Central memory CD4-positive, alpha-beta T cell (primary cell): ENCODE measurements around the gene ARHGEF2.
"Not testable (repeated sequence)": the region's sequence is repeated elsewhere in the genome, so short reads cannot be mapped to it uniquely, and the experiment has no call there.

Experiments
- DNase-seq: peaks from one replicate; pipeline ENCODE4 v3.0.0; 2022

Gene ARHGEF2

DNA sequence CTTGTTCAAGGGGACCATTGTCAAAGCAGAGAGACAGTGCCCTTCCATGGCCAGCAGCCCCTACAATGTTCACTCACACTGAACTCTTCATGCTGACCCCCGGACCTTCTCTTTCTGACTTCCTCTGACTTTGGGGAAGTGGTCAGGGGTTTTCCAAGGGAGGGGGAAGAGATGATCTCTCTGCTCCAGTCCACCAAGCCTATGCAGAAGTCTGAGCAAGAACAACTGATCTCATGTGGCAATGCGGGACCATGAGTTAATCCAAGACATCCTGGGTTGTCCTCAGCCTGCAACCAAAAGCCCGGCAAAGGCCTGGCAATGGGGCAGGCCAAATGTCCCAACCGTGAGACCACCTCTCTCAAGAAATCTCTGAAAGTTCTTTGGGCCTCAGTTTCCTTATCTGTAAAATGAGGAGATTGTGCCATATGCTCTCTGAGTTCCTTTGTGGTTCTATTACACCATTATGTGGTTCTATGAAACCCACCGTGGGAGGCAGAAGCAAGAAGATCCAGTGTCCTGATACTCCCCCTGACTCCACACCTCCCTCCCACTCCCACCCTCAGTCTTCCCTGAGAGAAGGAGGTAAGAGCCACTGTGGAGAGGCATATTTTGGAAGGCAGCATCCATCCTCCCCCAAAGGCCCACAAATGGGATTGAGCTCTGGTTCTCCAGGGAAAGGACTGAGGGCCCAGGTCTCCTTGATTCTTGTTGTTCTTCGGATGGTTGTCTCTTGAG is 11.8 kb upstream of the ARHGEF2 start:
- DNase-seq, result no peak

DNA sequence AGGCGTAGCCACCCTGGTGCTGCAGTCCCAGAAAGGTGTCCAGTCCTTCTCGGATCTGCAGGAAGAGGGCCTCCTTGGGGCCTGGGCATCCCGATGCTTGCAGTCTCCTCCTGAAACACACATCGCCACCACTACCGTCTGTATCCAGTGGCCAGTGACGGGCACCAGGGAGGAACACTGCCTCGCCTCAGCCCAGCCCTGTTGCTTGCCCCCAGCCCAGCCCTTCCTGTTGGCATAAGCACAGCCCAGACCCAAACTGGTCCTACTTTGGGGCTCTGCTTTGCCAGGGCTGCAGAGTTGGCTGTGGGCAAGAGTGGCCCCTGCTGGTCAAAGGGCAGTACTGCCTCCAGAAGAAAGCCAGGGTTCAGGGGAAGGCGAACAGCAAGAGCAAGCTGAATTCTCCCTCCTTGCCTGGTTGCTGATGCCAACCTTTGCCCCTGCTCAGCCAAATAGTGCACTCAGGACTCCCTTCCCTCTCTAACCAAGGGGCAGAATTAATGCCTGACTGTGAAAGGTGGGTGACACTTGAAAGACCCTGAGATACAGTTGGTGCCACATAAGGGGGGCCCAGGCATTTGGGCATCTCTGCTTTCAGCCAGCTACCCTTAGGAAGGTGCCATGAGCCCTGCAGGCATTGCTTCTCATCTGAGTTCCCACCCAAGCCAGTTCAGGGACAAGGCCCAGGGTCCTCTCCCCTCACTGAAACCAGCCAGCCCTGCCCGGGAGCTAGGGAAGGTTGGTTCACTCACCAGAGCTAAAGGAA is 11.1 kb upstream of the ARHGEF2 start:
- DNase-seq, result peak; percentile 75

DNA sequence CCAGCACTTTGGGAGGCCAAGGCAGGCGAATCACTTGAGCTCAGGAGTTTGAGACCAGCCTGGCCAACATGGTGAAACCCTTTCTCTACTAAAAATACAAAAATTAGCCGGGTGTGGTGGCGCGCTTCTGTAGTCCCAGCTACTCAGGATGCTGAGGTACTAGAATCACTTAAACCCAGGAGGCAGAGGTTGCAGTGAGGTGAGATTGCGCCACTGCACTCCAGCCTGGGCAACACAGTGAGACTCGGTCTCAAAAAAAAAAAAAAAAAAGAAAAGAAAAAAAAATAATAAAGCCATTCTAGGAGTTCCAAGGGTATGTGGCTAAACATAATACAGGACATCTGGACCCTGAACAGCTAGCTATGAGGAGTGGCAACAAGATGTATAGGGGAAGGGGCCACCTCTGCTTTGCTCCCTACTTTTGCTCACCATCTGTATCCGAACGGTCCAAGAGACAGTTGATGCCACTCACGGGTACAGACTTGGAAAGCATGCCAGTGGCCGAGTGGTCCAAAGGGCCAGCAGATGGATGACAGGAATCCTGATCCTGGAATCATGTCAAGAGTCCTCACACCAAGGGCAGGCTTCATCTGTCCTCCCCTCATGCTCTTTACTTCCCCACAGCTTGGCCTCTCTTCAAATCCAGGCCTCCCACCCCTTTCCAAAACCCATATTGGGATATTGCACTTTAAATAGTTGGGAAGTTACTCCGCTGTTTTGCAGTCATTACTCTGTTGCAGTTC is 6.7 kb upstream of the ARHGEF2 start:
- not testable (repeated sequence) for DNase-seq

DNA sequence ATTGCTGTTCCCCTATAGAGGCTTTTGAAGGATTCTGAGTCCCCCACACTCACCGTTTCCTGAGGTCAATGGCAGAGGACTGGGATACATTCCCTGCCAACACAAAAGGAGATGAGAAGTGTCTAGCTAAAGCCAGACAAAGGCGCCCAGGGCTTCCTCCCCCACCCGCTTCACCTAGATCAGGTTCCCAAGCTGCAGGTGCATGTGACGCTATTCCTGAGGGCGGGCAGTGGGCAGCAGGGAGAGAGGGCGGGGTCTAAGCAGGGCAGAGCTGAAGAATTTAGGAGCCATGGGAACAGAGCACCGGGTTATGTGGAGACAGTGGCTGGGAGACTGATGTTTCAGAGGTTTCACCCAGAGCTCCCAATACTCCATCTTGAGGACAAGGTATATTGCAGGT is 6.0 kb upstream of the ARHGEF2 start:
- DNase-seq, result no peak

GRCh38 chr1:155983191-155984024 is 5.1 kb upstream of the ARHGEF2 start:
- DNase-seq, result no peak

DNA sequence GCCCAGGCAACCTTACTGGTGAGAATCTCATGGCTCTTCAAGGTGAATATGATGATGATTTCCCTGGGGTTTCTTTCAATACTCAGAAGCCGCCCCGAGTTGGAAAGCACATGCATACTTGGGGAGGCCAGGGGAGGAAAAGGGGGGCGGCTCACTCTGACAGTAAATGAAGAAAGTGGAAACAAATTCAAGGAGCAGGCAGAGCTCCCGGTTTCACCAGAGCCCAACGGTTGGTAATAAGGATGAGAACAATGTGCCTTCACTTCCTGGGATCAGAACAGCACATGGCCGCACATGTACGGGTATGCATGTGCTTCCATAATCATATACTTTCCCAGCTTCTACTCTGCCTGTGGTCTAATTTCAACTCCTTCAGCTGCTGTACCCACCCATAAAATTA is 3.8 kb upstream of the ARHGEF2 start:
- DNase-seq, result no peak

DNA sequence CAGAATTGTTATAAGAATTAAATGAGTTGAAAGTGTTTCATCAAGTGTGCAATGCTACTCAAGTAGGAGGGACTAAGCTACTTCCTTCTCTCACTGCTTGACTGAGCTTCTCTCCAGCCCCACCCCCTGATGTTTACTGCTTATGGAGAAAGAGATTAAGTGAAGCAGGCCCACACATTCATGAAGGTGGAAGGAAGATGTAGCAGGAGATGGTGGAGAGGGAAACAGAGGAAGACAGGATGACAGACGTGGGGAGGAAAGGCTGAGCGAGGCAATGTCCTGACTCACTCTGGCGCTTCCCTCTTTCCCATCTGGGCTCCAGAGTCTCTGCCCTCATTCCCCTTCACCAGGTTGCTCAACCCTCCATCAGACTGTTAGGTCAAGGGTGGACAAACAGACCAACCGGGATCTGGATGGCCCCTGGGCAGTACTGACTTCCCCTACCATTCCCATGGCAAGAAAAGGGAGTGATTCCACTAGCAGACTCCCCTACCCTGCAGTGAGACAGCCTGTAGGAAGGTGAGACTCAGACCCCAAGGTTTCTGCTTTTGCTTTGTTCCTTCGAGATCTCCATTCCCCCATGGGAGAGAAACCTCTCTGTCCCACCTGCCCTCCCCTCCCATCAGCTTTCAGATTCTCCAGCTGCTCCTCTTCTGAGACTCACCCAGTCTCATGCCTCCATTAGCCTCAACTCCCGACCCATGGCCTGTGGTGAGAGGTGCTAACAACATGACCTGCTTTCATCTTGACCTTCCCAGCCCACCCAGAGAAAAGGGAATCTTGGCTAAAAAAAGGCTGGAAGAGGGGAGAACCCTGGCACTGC is 3.1 kb upstream of the ARHGEF2 start:
- peak; percentile 41 for DNase-seq

DNA sequence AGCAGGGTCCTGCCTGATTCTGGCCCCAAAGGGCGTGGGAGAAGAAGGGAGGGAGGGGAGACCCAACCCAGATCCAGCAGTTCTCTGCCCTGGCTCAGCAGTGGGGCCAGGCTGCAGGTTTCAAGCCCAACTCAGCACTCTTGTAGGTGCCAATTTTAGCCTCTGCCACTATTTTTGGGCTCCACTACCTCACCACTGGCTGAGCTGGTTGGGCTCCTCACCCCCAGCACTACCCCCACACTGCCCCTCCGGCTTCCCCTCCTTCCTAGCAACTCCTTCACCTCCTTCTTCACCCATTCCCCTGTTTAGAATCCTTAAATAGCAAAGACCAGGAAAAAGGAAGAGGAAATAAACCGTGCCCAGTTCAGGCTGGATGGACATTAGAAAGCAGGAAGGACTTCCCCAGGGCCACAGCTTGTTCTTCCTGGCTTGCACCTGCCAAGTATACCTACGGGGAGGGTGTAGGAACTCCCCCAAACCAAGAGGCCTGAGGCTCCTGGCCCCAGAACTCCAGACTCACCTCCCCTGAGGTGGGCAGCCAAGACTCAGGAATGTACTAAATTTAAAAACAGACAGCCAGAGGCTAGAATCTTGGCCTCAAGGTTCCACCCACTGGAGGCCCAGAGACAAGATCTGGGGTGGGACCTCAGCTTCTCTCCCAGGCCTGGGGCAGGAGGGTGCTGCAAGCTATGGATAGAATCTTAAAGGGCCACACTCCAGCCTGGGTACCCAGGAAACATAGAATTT is 1.4 kb upstream of the ARHGEF2 start:
- DNase-seq, result no peak

DNA sequence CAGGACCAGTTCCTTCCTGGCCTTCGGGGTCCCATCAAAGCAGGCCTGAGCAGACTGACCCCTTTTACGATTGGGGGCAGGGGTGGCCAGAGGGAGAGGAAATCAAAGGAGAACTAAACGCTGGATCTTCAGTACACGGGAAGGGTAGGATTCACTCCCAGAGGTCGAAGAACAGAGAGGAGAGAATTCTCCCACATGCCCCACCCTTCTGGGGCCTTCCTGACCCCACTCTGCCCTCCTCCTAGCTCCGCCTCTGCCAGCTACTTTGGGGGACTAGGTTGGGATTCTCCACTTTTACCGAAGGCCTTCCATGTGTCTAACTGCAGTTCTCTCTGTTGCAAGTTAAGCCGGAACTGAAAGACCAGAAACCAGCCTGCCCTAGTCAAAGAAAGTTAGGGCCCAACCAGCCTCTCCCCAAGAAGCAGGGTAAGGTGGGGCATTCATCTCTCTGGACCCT is 654 bp upstream of the ARHGEF2 start:
- DNase-seq, result peak; percentile 10

DNA sequence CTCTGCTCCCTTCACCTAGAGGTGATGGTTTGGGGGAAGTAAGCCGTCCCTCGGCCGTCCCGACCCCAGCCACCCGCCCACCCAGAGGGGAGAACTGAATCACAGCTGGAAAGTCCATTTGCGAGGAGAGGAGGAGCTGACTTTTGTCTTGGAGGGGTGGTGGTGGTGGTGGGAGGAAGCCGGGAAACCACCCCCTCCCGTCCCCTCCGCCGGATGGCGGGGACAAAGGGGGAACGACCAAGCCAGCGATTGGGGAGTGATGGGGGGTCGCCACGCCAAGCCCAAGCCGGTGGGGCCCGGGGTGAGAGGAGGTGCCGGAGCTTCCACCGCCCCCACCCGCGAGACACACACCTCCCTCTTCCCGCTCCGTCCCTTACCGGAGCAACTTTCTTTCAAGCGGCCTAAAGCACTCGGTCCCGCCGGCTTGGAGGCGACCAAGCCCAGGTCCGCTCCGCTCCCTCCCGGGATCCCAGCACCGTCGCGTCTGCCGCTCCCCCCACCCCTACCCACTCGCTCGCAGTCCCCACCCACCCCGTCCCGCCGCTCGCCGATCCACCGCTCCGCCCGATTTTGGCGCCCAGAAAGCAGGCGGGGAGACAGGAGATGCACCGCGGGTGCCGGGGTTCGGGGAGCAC is 540 bp downstream of the ARHGEF2 start:
- DNase-seq, result peak; percentile 21

- no peak for DNase-seq
These were observed 1.2 kb downstream of the ARHGEF2 start for GRCh38 chr1:155976913-155977689.

GRCh38 chr1:155976062-155976912 is 2.1 kb downstream of the ARHGEF2 start:
- peak; percentile 61 for DNase-seq

DNA sequence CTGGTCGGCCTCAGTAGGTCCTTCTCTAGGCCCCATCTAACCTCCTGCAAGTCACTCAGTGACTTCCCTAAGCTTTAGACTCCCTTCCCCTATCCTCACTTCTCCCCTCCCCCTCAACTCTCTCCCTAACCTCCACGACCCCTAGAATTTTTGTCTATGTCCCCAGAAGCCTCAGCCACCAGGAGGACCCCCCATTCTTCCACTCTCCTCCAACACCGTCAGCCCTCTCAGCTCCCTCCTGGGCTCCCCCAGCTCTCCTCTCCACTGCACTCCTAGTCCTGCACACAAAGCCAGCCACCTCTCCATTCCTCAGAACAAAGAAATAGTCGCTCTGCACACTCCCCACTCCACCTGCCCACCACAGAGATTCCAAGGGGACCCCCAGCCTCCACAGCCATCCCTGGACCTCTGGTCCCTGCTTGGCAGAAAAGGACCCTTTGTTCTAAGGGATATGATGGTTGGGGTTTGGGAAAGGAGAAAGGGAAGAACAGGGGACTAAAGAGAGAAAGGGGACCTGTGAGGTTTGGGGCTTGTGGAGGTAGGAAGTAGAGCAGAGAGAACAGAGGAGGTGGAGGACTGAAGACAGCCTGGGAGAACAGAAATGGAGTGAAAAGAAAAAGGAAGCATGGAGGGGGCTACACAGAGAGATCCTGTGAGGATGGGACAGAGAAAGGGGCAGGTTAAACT is 2.8 kb downstream of the ARHGEF2 start:
- no peak for DNase-seq

- DNase-seq, result no peak
These were observed 3.9 kb downstream of the ARHGEF2 start for GRCh38 chr1:155974208-155975115.

DNA sequence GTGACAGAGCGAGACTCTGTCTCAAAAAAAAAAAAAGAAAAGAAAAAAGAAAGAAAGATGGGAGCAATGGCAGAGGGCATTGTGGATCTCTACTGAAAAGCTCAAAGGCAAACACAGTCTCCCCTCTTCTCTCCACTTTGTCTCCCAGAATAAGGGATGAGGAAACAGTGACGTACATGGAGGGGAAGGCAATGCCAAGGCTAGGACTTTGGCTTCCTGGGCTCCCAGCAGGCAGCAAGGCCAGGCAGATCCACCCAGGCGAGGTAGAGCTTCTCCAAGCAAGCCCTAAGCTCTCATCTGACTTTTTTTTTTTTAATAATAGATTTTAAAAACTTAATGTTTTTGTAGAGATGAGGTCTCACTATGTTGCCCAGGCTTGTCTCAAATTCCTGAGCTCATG is 4.6 kb downstream of the ARHGEF2 start:
- DNase-seq, result no peak

DNA sequence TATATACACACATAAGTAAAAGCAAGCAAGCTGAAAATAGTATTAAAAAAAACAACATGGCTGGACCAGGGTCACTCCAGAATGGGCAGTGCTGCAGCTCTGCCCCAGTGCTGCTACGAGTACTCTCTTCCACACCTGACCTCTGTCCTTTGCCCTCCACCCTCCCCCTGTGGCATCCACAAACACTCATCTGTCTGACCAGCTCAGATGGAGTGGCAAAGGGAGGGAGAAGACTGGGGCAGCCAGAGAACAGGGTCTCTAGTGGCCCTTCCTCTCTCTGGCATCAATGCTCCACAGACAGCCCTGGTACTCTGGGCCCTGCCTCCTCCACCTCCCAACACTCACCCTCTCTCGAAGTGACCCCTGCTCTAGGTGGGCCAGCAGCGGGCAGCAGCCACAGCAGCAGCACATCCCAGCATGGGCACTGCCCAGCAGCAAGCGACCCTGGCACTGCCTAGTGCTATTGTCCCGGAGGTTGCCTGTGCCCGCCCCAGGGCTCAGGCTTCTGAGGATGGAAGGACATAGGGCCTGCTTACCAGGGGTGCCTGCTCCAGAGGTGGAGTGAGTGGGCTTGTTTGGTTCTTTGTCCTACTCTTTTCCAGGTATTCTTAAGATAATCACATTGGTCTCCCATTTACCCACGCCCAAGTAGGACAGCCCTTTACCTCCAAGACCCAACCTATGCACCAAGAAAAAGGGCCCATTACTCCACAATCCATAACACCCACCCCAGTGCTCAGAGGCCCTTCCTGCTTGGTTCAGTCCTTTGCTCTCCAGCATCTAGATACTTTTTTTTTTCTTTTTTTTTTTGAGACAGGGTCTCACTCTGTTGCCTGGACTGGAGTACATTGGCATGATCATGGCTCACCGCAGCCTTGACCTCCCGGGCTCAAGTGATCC is 6.2 kb downstream of the ARHGEF2 start:
- DNase-seq, result no peak
